B cell (primary cell): ENCODE results near the gene PREX1.

Experiments used
- EZH2 ChIP-seq: IDR thresholded peaks from 2 replicates; pipeline ENCODE4 v1.6.1; 2012; ENCODE audit warnings: borderline replicate concordance, low read depth, mild to moderate bottlenecking, moderate library complexity, low read length; ENCODE audit not compliant: insufficient read depth, poor library complexity, severe bottlenecking
- TF ChIP-seq, protein P1 (sequence below): fragments of 200-600 bp; IDR thresholded peaks from one replicate; pipeline ENCODE4 v1.8.0; 2022; ENCODE audit warnings: antibody characterized with exemption, mild to moderate bottlenecking

DNA sequence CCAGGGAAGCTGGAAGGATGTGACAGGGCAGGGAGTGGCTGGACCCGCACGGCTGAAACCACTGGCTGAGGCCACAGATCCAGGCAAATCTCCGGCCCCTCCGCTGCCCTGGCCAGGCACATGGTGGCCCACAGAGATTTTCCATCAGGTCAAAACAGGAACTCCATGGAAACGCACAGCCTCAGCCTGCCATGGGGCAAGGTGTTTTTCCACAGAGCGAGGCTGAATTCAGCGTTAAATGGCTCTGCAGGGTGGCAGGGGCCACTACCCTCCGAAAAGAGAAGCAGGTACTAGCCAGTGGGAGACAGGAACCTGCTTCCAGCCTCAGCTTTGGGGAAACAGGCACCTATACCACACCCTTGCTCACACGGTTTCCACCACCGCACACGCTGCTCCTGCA is 53.1 kb downstream of the PREX1 start:
- TF ChIP-seq, protein P1, sequence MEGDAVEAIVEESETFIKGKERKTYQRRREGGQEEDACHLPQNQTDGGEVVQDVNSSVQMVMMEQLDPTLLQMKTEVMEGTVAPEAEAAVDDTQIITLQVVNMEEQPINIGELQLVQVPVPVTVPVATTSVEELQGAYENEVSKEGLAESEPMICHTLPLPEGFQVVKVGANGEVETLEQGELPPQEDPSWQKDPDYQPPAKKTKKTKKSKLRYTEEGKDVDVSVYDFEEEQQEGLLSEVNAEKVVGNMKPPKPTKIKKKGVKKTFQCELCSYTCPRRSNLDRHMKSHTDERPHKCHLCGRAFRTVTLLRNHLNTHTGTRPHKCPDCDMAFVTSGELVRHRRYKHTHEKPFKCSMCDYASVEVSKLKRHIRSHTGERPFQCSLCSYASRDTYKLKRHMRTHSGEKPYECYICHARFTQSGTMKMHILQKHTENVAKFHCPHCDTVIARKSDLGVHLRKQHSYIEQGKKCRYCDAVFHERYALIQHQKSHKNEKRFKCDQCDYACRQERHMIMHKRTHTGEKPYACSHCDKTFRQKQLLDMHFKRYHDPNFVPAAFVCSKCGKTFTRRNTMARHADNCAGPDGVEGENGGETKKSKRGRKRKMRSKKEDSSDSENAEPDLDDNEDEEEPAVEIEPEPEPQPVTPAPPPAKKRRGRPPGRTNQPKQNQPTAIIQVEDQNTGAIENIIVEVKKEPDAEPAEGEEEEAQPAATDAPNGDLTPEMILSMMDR, result no peak
- TF ChIP-seq EZH2, result no peak
